Aorta (tissue), 5 donors: ENCODE measurements around the gene RETREG2. TPM values are rescaled to one million over a fixed set of nuclear protein-coding genes. Genes with fewer than 3 reads are reported as not detected.
A peak's percentile ranks its signal among the peaks of the same experiment; 100 is the strongest.

Experiments
- ATAC-seq: fragments of 200-7000 bp; cut with Tn5 transposase; one replicate; pipeline ENCODE4 v1.9.1; 2022; ENCODE audit warnings: moderate library complexity; ENCODE audit not compliant: low FRiP score
- DNase-seq, 2 donors: peaks; one replicate each; pipeline ENCODE4 v3.0.0-alpha.2; 2020
- H3K27ac ChIP-seq, 2 donors: one replicate each; pipeline ENCODE4 v1.5.1; 2013; ENCODE audit warnings: low read length in 2 of 2, mild to moderate bottlenecking in 2 of 2, moderate library complexity in 2 of 2, control low read depth in 1 of 2, inconsistent platforms in 1 of 2, low read depth in 1 of 2
- H3K27me3 ChIP-seq, 2 donors: one replicate each; pipeline ENCODE4 v1.6.1; 2013; ENCODE audit warnings: control low read depth in 1 of 2, low read length in 1 of 2, mild to moderate bottlenecking in 1 of 2, moderate library complexity in 1 of 2; ENCODE audit not compliant: insufficient read depth in 2 of 2, control insufficient read depth in 1 of 2
- H3K36me3 ChIP-seq, 2 donors: one replicate each; pipeline ENCODE4 v1.6.1; 2013; ENCODE audit warnings: control low read depth in 1 of 2, low read length in 1 of 2, mild to moderate bottlenecking in 1 of 2; ENCODE audit not compliant: insufficient read depth in 2 of 2, control insufficient read depth in 1 of 2
- H3K4me1 ChIP-seq, 2 donors: one replicate each; pipeline ENCODE4 v1.6.1; 2013; ENCODE audit warnings: low read length in 2 of 2, control low read depth in 1 of 2, mild to moderate bottlenecking in 1 of 2, moderate library complexity in 1 of 2; ENCODE audit not compliant: insufficient read depth in 2 of 2, control insufficient read depth in 1 of 2
- H3K4me3 ChIP-seq, 2 donors: one replicate each; pipeline ENCODE4 v1.5.1; 2013; ENCODE audit warnings: low read length in 2 of 2, control low read depth in 1 of 2, mild to moderate bottlenecking in 1 of 2
- H3K9me3 ChIP-seq: one replicate; pipeline ENCODE4 v1.6.1; 2013; ENCODE audit warnings: mild to moderate bottlenecking, low read length; ENCODE audit not compliant: control insufficient read depth
- WGBS, 2 donors: extraction: QIAGEN DNeasy Blood & Tissue Kit; methylation state at CpG; one replicate each; pipeline ENCODE4 v1.1.7; 2013; 5-methylcytosine and 5-hydroxymethylcytosine counted together
- intact Hi-C, 2 donors: fragments of 100-400 bp; cut with DNase I; formaldehyde crosslinking; loops; one replicate each; pipeline versions ENCODE4 v1.14.2 to v1.15.0; 2022
- polyA plus RNA-seq, 2 donors: library from polyadenylated mRNA; stranded (reverse); fragments of 200-250 nt; gene quantifications; one replicate each; pipeline ENCODE4 v1.2.3, GENCODE V29; 2013
- total RNA-seq, 2 donors: library from RNA; stranded (reverse); fragmentation: NEBNext Ultra II Directional; extraction: Animal tissue kit (Norgen Biotek cat#: 25700); gene quantifications; one replicate each; pipeline ENCODE4 v1.2.1, GENCODE V29; 2021
- donor health status: healthy with polysubstance abuse.
- donor health status: Bipolar disorder and iron deficiency.
- donor health status: DM: no; HTN: no; CAD: no.
- donor health status: DM: no; HTN: no; CAD: no.
- donor health status: DM: yes; HTN: yes; CAD: no.

RETREG2 gene
- total and polyA plus RNA-seq, 4 donors = 19.3 to 70.6 (median 46.1) TPM

DNA sequence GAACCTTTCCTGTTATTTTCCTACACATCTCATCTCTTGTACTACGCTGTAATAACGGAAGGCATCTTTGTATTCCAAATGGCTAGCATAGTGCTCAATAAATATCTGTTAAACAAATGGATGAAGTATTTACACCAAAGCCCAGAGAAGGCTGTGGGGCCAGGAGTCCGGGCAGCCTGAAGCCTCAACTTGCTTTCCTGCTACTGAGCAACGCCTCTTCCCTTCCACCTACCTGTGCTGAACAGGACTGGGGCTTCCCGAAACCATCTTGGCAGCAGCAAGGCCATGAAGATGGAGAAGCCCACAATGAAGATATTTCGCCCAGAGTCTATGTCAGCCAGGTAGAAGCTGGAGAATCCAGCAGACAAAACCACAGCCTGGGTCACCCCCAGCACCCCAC lies 14.9 kb upstream of the RETREG2 start:
- Histone ChIP-seq H3K4me3 (no peak overlapping the region), H3K9me3 (no peaks in the 10 kb centered on the region), H3K36me3 (peaks cover 0 to under 1% of the 10 kb centered on the region in 2 donors), H3K4me1 (no peaks in the 10 kb centered on the region), H3K27me3 (no peaks in the 10 kb centered on the region), H3K27ac (no peak overlapping the region)
- ATAC-seq (no peak), DNase-seq (no peak)
- intact Hi-C loops = loop anchor here in 1 of 2 donors (10.0 kb wide), 1 partner anchor 372 kb away; no protein-coding TSS in a partner anchor
- 95 to 96% methylated on average over 6 of the region's 6 CpGs for WGBS, 2 donors

DNA sequence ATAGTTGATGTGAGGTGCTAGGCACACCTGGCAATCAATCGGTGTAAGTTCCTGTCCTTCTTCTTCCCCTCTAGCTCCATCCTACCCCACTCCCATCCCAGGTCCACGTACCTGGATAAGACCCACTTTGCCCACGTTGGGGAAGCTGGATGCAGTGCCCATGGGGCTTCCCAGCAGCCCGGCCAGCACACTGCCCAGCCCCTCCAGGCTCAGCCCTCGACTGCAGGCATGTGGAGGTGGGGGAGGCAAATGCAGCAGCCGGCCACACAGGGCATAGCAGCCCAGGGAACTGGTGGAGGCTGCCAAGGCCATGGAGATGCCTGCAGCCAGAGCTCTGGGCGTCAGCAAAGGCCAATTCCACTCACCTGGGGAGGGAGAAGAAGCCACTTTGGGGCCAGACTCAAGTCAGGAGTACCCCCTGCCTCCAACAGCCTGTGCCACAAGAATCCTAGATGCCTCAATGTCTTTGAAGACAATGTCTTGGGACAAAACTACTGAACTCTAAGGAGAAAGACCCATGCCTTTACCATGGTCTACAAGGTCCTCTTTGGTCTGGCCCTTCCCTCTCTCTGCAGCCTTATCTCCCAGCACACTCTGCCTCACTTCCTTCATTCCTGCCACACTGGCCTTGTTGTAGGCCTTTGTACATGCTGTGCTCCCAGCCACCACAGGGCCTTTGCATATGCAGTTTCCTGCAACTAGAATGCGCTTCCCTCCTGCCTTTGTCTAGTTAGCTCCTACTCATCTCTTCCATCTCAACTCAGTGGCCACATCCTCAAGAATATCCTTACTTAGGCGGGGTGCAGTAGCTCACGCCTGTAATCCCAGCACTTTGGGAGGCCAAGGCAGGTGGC lies 12.8 kb upstream of the RETREG2 start:
- ATAC-seq = no peak
- intact Hi-C loops = loop anchor here in 1 of 2 donors (10.0 kb wide), 1 partner anchor 370 kb away; no protein-coding TSS in a partner anchor

DNA sequence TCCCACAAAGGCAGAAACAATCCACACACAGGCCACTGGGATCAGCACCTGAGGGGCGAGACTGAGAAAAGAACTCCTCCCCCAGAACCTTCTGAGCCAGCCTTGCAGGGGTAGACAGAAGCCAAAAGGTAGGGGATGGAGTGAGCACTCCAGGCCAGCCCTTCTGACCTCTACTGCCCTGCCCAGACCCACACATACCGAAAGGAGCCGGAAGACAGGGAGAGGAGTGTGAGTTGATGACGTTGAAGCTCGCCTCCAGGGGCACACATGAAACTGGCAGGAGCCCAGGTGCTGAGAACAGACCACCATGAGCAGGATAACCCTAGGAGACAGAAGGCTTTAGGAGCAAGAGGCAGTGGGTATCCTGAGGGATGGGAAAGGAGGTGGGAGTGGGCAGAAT lies 10.1 kb upstream of the RETREG2 start:
- no peaks in the 10 kb centered on the region for H3K9me3 ChIP-seq
- no peaks in the 10 kb centered on the region for H3K27me3 ChIP-seq
- 72 to 74% methylated on average over 5 of the region's 5 CpGs for WGBS, 2 donors
- no peak overlapping the region for H3K27ac ChIP-seq
- intact Hi-C loops = loop anchor here in 1 of 2 donors (10.0 kb wide), 1 partner anchor 367 kb away; no protein-coding TSS in a partner anchor
- H3K4me3 ChIP-seq = no peak overlapping the region
- DNase-seq (no peak), ATAC-seq (no peak)
- H3K36me3 ChIP-seq = no peaks in the 10 kb centered on the region
- H3K4me1 ChIP-seq = no peaks in the 10 kb centered on the region

More for the DNA sequence above, 12.8 kb upstream of the RETREG2 start:
- DNase-seq = no peak
- H3K36me3 ChIP-seq = no peaks in the 10 kb centered on the region
- H3K27me3 ChIP-seq = no peaks in the 10 kb centered on the region
- H3K9me3 ChIP-seq = no peaks in the 10 kb centered on the region
- 89 to 90% methylated on average over 10 of the region's 10 CpGs for WGBS, 2 donors
- no peak overlapping the region for H3K27ac ChIP-seq
- H3K4me3 ChIP-seq = no peak overlapping the region
- H3K4me1 ChIP-seq = no peaks in the 10 kb centered on the region

DNA sequence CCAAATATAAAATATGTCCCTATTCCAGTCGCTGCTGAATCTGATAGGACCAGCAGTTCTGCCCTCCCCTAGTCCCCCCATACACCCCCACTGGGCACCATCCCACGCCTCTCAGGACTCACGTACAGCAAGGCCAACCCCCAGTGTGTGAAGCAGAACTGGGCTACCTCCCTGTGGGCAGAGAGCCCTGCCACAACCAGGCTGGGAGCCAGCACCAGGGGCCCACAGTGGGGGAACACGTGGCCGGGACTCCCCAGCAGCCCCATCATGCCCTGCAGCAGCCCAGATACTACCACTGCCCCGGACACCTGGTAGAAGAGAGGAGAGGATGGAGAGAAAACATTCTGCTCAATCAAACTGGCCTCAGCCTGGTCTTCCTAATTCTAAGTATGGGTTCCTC lies 9.5 kb upstream of the RETREG2 start:
- Histone ChIP-seq H3K27ac (no peak overlapping the region), H3K9me3 (no peaks in the 10 kb centered on the region), H3K4me3 (no peak overlapping the region), H3K4me1 (no peaks in the 10 kb centered on the region), H3K36me3 (no peaks in the 10 kb centered on the region), H3K27me3 (no peaks in the 10 kb centered on the region)
- 38 to 42% methylated on average over 6 of the region's 6 CpGs for WGBS, 2 donors
- intact Hi-C loops = loop anchor here in 1 of 2 donors (10.0 kb wide), 1 partner anchor 366 kb away; no protein-coding TSS in a partner anchor
- DNase-seq (no peak), ATAC-seq (no peak)

DNA sequence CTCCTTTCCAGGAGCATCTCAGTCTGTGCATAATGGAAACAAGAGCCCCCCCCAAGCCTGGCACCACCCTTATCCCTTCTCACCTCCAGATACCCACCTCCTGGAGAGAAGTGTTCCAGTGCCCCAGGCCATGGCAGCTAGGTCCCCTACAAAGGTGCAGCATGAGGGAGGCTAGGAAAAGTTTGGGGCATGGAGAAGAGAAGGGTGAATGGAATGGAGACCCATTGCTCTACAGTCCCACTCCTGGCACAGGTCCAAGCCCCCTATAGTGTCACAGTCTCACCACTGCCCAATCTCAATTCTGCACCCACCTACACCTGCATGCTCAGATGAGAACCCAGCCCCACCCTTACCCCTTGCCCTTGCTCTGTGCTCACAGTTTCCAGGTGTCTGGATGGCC lies 9.1 kb upstream of the RETREG2 start:
- intact Hi-C loops = loop anchor here in 1 of 2 donors (10.0 kb wide), 1 partner anchor 366 kb away; no protein-coding TSS in a partner anchor
- Histone ChIP-seq H3K36me3 (no peaks in the 10 kb centered on the region), H3K27ac (no peak overlapping the region), H3K4me3 (no peak overlapping the region), H3K9me3 (no peaks in the 10 kb centered on the region), H3K27me3 (no peaks in the 10 kb centered on the region), H3K4me1 (no peaks in the 10 kb centered on the region)
- ATAC-seq (no peak), DNase-seq (no peak)

DNA sequence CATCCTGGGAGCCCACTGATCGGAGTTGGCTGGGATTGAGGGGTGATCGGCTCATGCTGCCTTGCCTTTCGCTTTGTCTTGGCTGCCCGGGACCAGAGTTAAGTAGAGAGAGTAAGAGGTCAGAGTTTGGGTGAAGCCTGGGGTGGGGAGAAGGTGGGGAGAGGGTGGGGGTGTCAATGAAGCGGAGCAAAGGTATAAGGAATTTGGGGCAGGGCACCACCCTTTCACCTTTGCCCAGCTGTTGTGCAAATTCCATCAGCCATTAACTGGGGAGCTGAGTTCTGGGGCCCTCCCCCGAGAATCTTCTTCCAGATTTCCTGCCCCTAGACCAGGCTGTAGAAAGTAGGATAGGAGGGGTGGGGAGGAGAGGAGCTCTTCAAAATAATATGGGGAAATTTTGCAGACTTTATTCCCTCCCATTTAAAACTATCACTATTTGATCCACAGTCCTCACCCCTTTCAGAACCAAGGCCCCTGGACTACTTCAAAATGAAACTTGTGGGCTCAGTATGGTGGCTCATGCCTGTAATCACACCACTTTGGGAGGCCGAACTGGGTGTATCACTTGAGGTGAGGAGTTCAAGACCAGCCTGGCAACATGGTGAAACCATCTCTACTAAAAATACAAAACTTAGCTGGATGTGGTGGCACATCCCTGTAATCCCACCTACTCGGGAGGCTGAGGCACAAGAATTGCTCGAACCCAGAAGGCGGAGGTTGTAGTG lies 8.0 kb upstream of the RETREG2 start, which contains the start of gene SLC23A3:
TSS of gene SLC23A3 (minus strand) at position 100 of the 725 bp plus-strand sequence. CDS start at position 55, 45 bp downstream.
- intact Hi-C loops = loop anchor here (5.0 to 10.0 kb wide), 3 partner anchors 127 to 365 kb away; partner anchors contain the start of gene DNPEP (in 1 of the 2)
- no peaks in the 10 kb centered on the region for H3K27me3 ChIP-seq
- ATAC-seq (no peak), DNase-seq (no peak)
- H3K36me3 ChIP-seq = peaks cover 0 to 4% of the 10 kb centered on the region in 2 donors
- no peak within 1 kb of the TSS for H3K4me3 ChIP-seq
- H3K27ac ChIP-seq = no peak within 1 kb of the TSS
- no peaks in the 10 kb centered on the region for H3K9me3 ChIP-seq
- no peaks in the 10 kb centered on the region for H3K4me1 ChIP-seq
- 89 to 90% methylated on average over 10 of the region's 10 CpGs for WGBS, 2 donors

DNA sequence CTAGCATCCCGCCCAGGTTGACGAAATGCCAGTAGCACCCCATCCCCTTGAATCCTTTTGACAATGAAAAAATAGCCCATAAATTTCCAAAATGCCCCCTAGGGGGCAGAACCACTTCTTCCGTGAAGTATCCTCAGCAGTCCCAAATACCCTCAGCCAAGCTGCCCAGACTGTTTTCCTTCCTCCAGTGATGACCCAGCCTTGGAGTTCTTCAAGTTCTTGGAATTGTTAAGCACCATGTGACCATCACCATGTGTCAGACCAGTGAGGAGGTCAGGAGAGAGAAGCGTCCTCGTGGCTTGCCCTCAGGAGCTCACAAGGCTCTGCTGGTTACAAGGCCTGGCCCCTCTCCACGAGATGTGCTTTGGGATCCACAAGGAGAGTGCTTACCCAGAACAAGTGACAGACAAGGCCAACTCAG lies 6.8 kb upstream of the RETREG2 start:
- WGBS, 2 donors = 18 to 21% methylated on average over 6 of the region's 6 CpGs
- DNase-seq (peak in 1 of 2 donors; percentile 64), ATAC-seq (peak; percentile 81)
- Histone ChIP-seq H3K27ac (peak overlapping the region; percentile 11 to 72), H3K4me1 (no peaks in the 10 kb centered on the region), H3K9me3 (no peaks in the 10 kb centered on the region), H3K4me3 (no peak overlapping the region), H3K36me3 (peaks cover 0 to 4% of the 10 kb centered on the region in 2 donors), H3K27me3 (no peaks in the 10 kb centered on the region)
- intact Hi-C loops = loop anchor here in 1 of 2 donors (5.0 to 10.0 kb wide), 2 partner anchors 126 to 214 kb away; partner anchors contain the start of gene DNPEP
